Caco-2 (cell line): Measurements from ENCODE around the gene NDUFB5. TPM values are rescaled to one million over a fixed set of nuclear protein-coding genes. Genes with fewer than 3 reads are reported as not detected.

Experiments
- BruUV-seq: library from RNA; stranded (reverse); fragments of 400-500 nt; replicated peaks from 2 replicates; lab custom pipeline; 2021; lab: Mats Ljungman, UMichigan
- CTCF ChIA-PET: fragments of 300-600 bp; sonication (Branson Sonifier 250); formaldehyde crosslinking; loops from one replicate; lab custom pipeline; 2022; ENCODE audit warnings: antibody characterized with exemption; lab: Charles Lee
- POLR2A ChIA-PET: fragments of 300-600 bp; sonication (Branson Sonifier 250); formaldehyde crosslinking; loops from one replicate; lab custom pipeline; 2022; ENCODE audit warnings: antibody characterized with exemption; lab: Charles Lee
- DNase-seq, 2 experiments: peaks; one replicate each; pipeline versions ENCODE4 v3.0.0 to v3.0.0-alpha.2; 2020 to 2022
- H3K27me3 ChIP-seq: replicated peaks from 2 replicates; pipeline ENCODE4 v1.6.0; 2011; ENCODE audit warnings: low read length; ENCODE audit not compliant: control insufficient read depth, insufficient read depth
- H3K36me3 ChIP-seq: 2 replicates; pipeline ENCODE4 v1.5.1; 2011; ENCODE audit warnings: low read length; ENCODE audit not compliant: control insufficient read depth, insufficient read depth
- H3K4me1 ChIP-seq: fragments of 250-450 bp; sonication (Bioruptor Pico); 2 replicates; pipeline ENCODE4 v1.5.1; 2020; ENCODE audit warnings: mild to moderate bottlenecking
- H3K4me3 ChIP-seq: 2 replicates; pipeline ENCODE4 v1.5.1; 2011; ENCODE audit warnings: low read depth, mild to moderate bottlenecking, control low read depth, low read length
- H3K9me3 ChIP-seq: fragments of 250-450 bp; sonication (Bioruptor Pico); 2 replicates; pipeline ENCODE4 v1.5.1; 2020; ENCODE audit warnings: mild to moderate bottlenecking, moderate library complexity
- H3K27ac Mint-ChIP-seq: one replicate; pipeline ENCODE4 v1.8.0; 2022; ENCODE audit warnings: mixed read lengths; ENCODE audit not compliant: unreplicated experiment
- H3K27me3 Mint-ChIP-seq: one replicate; pipeline ENCODE4 v1.8.0; 2022; ENCODE audit warnings: mixed read lengths; ENCODE audit not compliant: insufficient read depth, unreplicated experiment
- H3K36me3 Mint-ChIP-seq: one replicate; pipeline ENCODE4 v1.8.0; 2022; ENCODE audit warnings: mild to moderate bottlenecking, mixed read lengths; ENCODE audit not compliant: insufficient read depth, unreplicated experiment
- H3K4me1 Mint-ChIP-seq: one replicate; pipeline ENCODE4 v1.8.0; 2022; ENCODE audit warnings: low read depth, mixed read lengths; ENCODE audit not compliant: unreplicated experiment
- H3K4me3 Mint-ChIP-seq: one replicate; pipeline ENCODE4 v1.8.0; 2022; ENCODE audit warnings: mild to moderate bottlenecking, moderate library complexity, mixed read lengths; ENCODE audit not compliant: unreplicated experiment
- H3K9me3 Mint-ChIP-seq: one replicate; pipeline ENCODE4 v1.8.0; 2022; ENCODE audit warnings: mixed read lengths; ENCODE audit not compliant: unreplicated experiment
- intact Hi-C: fragments of 100-400 bp; cut with micrococcal nuclease; formaldehyde crosslinking; loops from one replicate; pipeline ENCODE4 v1.10.0; 2022; ENCODE audit not compliant: unreplicated experiment
- total RNA-seq: library from RNA; stranded (reverse); gene quantifications from 2 replicates; pipeline ENCODE4 v1.2.3, GENCODE V29; 2022
- TF ChIP-seq, protein P1 (sequence below), 2 experiments: fragments of 200-600 bp in 1 of 2; IDR thresholded peaks; 1 replicate in 1 of 2; 2 replicates in 1 of 2; pipeline versions ENCODE4 v1.5.1 to v1.8.0; 2011 to 2022; ENCODE audit warnings: antibody characterized with exemption in 1 of 2, control low read depth in 1 of 2, inconsistent platforms in 1 of 2, low read depth in 1 of 2, low read length in 1 of 2, mild to moderate bottlenecking in 1 of 2, moderate library complexity in 1 of 2; ENCODE audit not compliant: insufficient read depth in 1 of 2, severe bottlenecking in 1 of 2, unreplicated experiment in 1 of 2

Gene NDUFB5
- total RNA-seq, 1 experiment from 2014 or later = 81.2 TPM

- H3K4me1 ChIP-seq = peaks cover 5% of the 10 kb centered on the region; the same call in 1 of the 2 replicates
- TF ChIP-seq, protein P1, sequence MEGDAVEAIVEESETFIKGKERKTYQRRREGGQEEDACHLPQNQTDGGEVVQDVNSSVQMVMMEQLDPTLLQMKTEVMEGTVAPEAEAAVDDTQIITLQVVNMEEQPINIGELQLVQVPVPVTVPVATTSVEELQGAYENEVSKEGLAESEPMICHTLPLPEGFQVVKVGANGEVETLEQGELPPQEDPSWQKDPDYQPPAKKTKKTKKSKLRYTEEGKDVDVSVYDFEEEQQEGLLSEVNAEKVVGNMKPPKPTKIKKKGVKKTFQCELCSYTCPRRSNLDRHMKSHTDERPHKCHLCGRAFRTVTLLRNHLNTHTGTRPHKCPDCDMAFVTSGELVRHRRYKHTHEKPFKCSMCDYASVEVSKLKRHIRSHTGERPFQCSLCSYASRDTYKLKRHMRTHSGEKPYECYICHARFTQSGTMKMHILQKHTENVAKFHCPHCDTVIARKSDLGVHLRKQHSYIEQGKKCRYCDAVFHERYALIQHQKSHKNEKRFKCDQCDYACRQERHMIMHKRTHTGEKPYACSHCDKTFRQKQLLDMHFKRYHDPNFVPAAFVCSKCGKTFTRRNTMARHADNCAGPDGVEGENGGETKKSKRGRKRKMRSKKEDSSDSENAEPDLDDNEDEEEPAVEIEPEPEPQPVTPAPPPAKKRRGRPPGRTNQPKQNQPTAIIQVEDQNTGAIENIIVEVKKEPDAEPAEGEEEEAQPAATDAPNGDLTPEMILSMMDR (IDR thresholded peaks at IDR 0.05; ENCODE audit: insufficient read depth in 1 of 2, low read depth in 1 of 2, low read length in 1 of 2, severe bottlenecking in 1 of 2, unreplicated experiment in 1 of 2) = no peak
- no peaks in the 10 kb centered on the region for H3K36me3 ChIP-seq
- Mint-ChIP-seq H3K27ac (no peak overlapping the region), H3K36me3 (peaks cover 28% of the 10 kb centered on the region), H3K9me3 (no peaks in the 10 kb centered on the region), H3K4me1 (peaks cover 10% of the 10 kb centered on the region), H3K4me3 (no peak overlapping the region), H3K27me3 (no peaks in the 10 kb centered on the region)
- no peak overlapping the region for H3K4me3 ChIP-seq
- no peak for DNase-seq
- POLR2A ChIA-PET = no interaction called here
- no peaks in the 10 kb centered on the region for H3K9me3 ChIP-seq
- intact Hi-C loops = no loop called here
- CTCF ChIA-PET = no interaction called here
- no peaks in the 10 kb centered on the region for H3K27me3 ChIP-seq
- no TSS peak for BruUV-seq
Measured at GRCh38 chr3:179565496-179565895, 39.1 kb upstream of the NDUFB5 start.

- no peak overlapping the region for H3K4me3 ChIP-seq
- H3K4me1 ChIP-seq = no peaks in the 10 kb centered on the region
- POLR2A ChIA-PET = no interaction called here
- DNase-seq = no peak
- CTCF ChIA-PET = interaction anchor here (0.6 kb wide), 1 partner anchor 1146 kb away, joined by 3 read pairs; no protein-coding TSS in a partner anchor
- no peaks in the 10 kb centered on the region for H3K27me3 ChIP-seq
- peaks cover 40% of the 10 kb centered on the region for H3K36me3 Mint-ChIP-seq
- no peaks in the 10 kb centered on the region for H3K4me1 Mint-ChIP-seq
- H3K27ac Mint-ChIP-seq = no peak overlapping the region
- BruUV-seq = no TSS peak
- H3K27me3 Mint-ChIP-seq = no peaks in the 10 kb centered on the region
- H3K9me3 Mint-ChIP-seq = no peaks in the 10 kb centered on the region
- no peaks in the 10 kb centered on the region for H3K9me3 ChIP-seq
- no peak overlapping the region for H3K4me3 Mint-ChIP-seq
- intact Hi-C loops = no loop called here
- TF ChIP-seq, protein P1 (IDR thresholded peaks at IDR 0.05; ENCODE audit: insufficient read depth in 1 of 2, low read depth in 1 of 2, low read length in 1 of 2, severe bottlenecking in 1 of 2, unreplicated experiment in 1 of 2) = no peak
- H3K36me3 ChIP-seq = no peaks in the 10 kb centered on the region
Measured at GRCh38 chr3:179580992-179581391, 23.6 kb upstream of the NDUFB5 start.

DNA sequence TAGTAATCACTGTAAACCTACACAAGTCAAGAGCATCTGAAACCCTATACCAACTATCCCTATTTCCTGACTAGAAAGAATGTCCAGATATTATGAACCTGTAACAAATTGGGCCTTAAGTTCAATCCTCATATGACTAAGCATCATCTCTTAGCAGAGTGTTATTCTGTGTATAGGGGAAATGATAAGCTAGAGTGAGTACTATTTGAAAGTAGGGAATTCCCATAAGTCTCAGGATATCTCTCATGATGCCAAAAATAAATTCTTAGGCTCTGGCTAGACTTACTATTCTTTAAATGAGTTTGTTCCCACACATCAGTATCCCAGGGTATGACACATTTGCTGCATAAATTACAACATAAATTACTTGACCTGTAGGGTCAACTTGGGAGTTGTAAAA lies 15.5 kb upstream of the NDUFB5 start:
- Mint-ChIP-seq H3K27me3 (no peaks in the 10 kb centered on the region), H3K4me1 (no peaks in the 10 kb centered on the region), H3K9me3 (no peaks in the 10 kb centered on the region), H3K27ac (no peak overlapping the region), H3K36me3 (peaks cover 63% of the 10 kb centered on the region), H3K4me3 (no peak overlapping the region)
- Histone ChIP-seq H3K4me3 (no peak overlapping the region), H3K4me1 (no peaks in the 10 kb centered on the region), H3K9me3 (no peaks in the 10 kb centered on the region), H3K27me3 (no peaks in the 10 kb centered on the region), H3K36me3 (peaks cover 2% of the 10 kb centered on the region; the same call in 1 of the 2 replicates)
- TF ChIP-seq, protein P1 (IDR thresholded peaks at IDR 0.05; ENCODE audit: insufficient read depth in 1 of 2, low read depth in 1 of 2, low read length in 1 of 2, severe bottlenecking in 1 of 2, unreplicated experiment in 1 of 2) = no peak
- no peak for DNase-seq
- ChIA-PET POLR2A (no interaction called here), CTCF (no interaction called here)
- intact Hi-C loops = no loop called here
- no TSS peak for BruUV-seq
